GM13977 (cell line): ENCODE data around the gene DHX30.

ENCODE experiments used
- DNase-seq: peaks from one replicate; pipeline ENCODE4 v3.0.0; 2012; ENCODE audit warnings: low spot score
- CTCF ChIP-seq: IDR thresholded peaks from 2 replicates; pipeline ENCODE4 v1.5.1; 2012; ENCODE audit warnings: mild to moderate bottlenecking, control low read depth; ENCODE audit not compliant: insufficient read depth; ENCODE audit errors: extremely low read depth, missing control alignments
- in situ Hi-C: fragments of 300-500 bp; cut with MboI; formaldehyde crosslinking; loops from one replicate; pipeline ENCODE4 v1.12.0; 2022; ENCODE audit warnings: low sequenced_read_pairs, low pct_unique_long_range_greater_than_20kb, mixed read lengths, inconsistent platforms; ENCODE audit not compliant: unreplicated experiment

The DHX30 gene

GRCh38 chr3:47782446-47783308 lies 20.3 kb upstream of the DHX30 start:
- no peak for TF ChIP-seq CTCF
- in situ Hi-C loops = loop anchor here (25.0 kb wide), 1 partner anchor 370 kb away; no protein-coding TSS in a partner anchor
- no peak for DNase-seq

- in situ Hi-C loops = loop anchor here (25.0 kb wide), 1 partner anchor 371 kb away; no protein-coding TSS in a partner anchor
- TF ChIP-seq CTCF = no peak
These were observed 19.3 kb upstream of the DHX30 start for GRCh38 chr3:47783673-47784072.

DNA sequence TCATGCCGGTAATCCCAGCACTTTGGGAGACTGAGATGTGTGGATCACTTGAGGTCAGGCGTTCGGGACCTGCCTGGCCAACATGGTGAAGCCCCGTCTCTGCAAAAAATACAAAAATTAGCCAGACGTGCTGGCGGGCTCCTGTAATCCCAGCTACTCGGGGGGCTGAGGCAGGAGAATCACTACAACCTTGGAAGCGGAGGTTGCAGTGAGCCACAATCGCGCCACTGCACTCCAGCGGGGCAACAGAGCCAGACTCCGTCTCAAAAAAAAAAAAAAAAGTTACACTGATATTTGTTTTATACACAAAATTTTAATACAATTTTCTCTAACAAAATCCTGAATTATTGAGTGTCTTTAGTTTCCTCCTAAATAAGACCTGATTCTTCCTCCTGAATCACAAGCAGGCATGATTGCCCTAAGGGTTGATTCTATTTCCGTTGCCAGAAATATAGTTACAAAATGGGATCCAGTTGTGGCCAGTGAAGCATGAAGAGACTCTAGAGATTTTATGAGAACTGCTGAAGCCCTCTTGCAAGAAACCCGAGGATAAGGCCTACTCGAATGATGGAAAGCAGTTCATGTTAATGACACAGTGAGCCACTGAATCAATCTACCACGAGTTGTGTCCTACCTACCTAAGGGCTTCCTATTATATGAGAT lies 11.6 kb upstream of the DHX30 start:
- no peak for TF ChIP-seq CTCF
- in situ Hi-C loops = loop anchor here (25.0 kb wide), 1 partner anchor 379 kb away; no protein-coding TSS in a partner anchor
- DNase-seq = no peak

More at GRCh38 chr3:47783673-47784072, 19.3 kb upstream of the DHX30 start:
- no peak for DNase-seq

DNA sequence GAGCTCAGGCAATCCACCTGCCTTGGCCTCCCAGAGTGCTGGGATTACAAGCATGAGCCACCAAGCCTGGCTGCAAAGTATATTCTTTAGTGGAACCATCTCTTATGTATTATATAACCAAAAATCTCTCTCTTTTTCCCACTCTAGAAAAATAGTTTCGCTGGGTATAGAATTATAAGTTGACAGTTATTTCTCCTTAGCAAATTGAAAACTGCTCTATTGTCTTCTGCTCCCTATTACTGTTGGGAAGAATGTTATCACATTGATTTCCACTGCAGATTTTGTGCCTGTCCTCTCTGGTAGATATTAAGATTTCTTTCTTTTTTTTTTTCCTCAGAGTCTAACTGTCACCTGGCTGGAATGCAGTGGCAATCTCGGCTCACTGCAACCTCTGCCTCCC lies 10.2 kb upstream of the DHX30 start:
- DNase-seq = no peak
- no peak for TF ChIP-seq CTCF
- in situ Hi-C loops = loop anchor here (25.0 kb wide), 1 partner anchor 380 kb away; no protein-coding TSS in a partner anchor

DNA sequence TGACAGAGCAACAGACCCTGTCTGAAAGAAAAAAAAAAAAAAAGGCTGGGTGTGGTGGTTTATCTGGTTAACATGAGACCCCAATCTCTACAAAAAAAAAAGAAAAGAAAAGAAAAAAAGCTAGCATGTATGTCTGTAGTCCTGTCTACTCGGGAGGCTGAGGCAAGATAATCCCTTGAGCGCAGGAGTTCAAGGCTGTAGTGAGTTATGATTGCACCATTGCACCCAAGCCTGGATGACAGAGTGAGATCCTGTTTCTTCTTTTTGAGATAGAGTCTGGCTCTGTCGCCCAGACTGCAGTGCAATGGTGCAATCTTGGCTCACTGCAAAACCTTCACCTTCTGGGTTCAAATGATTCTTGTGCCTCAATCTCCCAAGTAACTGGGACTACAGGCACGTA lies 8.4 kb upstream of the DHX30 start:
- in situ Hi-C loops = loop anchor here (25.0 kb wide), 1 partner anchor 382 kb away; no protein-coding TSS in a partner anchor
- no peak for DNase-seq
- TF ChIP-seq CTCF = no peak

DNA sequence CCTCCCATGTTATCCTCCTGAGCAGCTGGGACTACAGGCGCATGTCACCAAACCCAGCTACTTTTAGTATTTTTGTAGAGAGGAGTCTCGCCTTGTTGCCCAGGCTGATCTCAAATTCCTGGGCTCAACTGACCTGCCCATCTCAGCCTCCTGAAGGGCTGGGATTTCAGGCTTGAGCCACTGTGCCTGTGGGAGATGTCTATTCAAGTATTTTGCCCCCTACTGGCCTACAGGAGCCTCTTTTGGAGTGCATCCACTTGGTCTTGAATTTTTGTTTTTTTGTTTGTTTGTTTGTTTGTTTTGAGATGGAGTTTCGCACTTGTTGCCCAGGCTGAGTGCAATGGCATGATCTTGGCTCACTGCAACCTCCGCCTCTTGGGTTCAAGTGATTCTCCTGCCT lies 3.2 kb upstream of the DHX30 start:
- in situ Hi-C loops = loop anchor here (25.0 kb wide), 1 partner anchor 387 kb away; no protein-coding TSS in a partner anchor
- peak; percentile 50 for TF ChIP-seq CTCF

More for the DNA sequence above, 3.2 kb upstream of the DHX30 start:
- DNase-seq = peak; percentile 10
